SW480 (cell line): ENCODE measurements around the gene RAP2A.

Experiments used
- DNase-seq: peaks from one replicate; pipeline ENCODE4 v3.0.0-alpha.2; 2016; ENCODE audit warnings: low spot score

Gene RAP2A

GRCh38 chr13:97433727-97434396 is at the start of gene RAP2A:
Gene RAP2A (plus strand): TSS chr13:97434169. CDS start chr13:97434471, 302 bp downstream.
- DNase-seq: peak; percentile 88

- no peak for DNase-seq
Measured at GRCh38 chr13:97384371-97384770, 49.6 kb upstream of the RAP2A start.

GRCh38 chr13:97385146-97385545 is 48.8 kb upstream of the RAP2A start:
- DNase-seq: no peak

GRCh38 chr13:97385854-97386253 is 48.1 kb upstream of the RAP2A start:
- DNase-seq: no peak

GRCh38 chr13:97386801-97387484 is 47.0 kb upstream of the RAP2A start:
- DNase-seq: no peak

GRCh38 chr13:97387485-97387839 is 46.5 kb upstream of the RAP2A start:
- no peak for DNase-seq

- no peak for DNase-seq
Measured at GRCh38 chr13:97387890-97388289, 46.1 kb upstream of the RAP2A start.

GRCh38 chr13:97388373-97388772 is 45.6 kb upstream of the RAP2A start:
- DNase-seq: no peak

- DNase-seq: no peak
Measured at GRCh38 chr13:97390941-97391600, 42.9 kb upstream of the RAP2A start.

- DNase-seq: no peak
Measured at GRCh38 chr13:97392020-97392419, 41.9 kb upstream of the RAP2A start.

- DNase-seq: no peak
Measured at GRCh38 chr13:97394542-97394941, 39.4 kb upstream of the RAP2A start.

- DNase-seq: no peak
Measured at GRCh38 chr13:97395447-97396136, 38.4 kb upstream of the RAP2A start.

GRCh38 chr13:97397267-97397666 is 36.7 kb upstream of the RAP2A start:
- DNase-seq: no peak

GRCh38 chr13:97401421-97401820 is 32.5 kb upstream of the RAP2A start:
- DNase-seq: no peak

- DNase-seq: no peak
Measured at GRCh38 chr13:97403893-97404750, 29.8 kb upstream of the RAP2A start.

- no peak for DNase-seq
Measured at GRCh38 chr13:97407540-97407939, 26.4 kb upstream of the RAP2A start.

GRCh38 chr13:97408938-97409337 is 25.0 kb upstream of the RAP2A start:
- no peak for DNase-seq

- no peak for DNase-seq
Measured at GRCh38 chr13:97411984-97412383, 22.0 kb upstream of the RAP2A start.

GRCh38 chr13:97413694-97414093 is 20.3 kb upstream of the RAP2A start:
- no peak for DNase-seq

GRCh38 chr13:97414392-97414791 is 19.6 kb upstream of the RAP2A start:
- no peak for DNase-seq

- DNase-seq: no peak
Measured at GRCh38 chr13:97417698-97418097, 16.3 kb upstream of the RAP2A start.
